Activated T-cell treated with anti-CD3 and anti-CD28 coated beads, Interleukin-2, amount 50 U/mL, for 24 hours (primary cell): ENCODE results near the gene PPP1R1C.

Source experiments
- DNase-seq: peaks from one replicate; pipeline ENCODE4 v3.0.0-alpha.2; 2020
- H3K27ac Mint-ChIP-seq: 2 replicates; pipeline ENCODE4 v1.8.0; 2020; ENCODE audit warnings: mild to moderate bottlenecking, mixed read lengths
- H3K27me3 Mint-ChIP-seq: 2 replicates; pipeline ENCODE4 v1.8.0; 2020; ENCODE audit warnings: mixed read lengths
- H3K36me3 Mint-ChIP-seq: 2 replicates; pipeline ENCODE4 v1.8.0; 2020; ENCODE audit warnings: low read depth, mixed read lengths
- H3K4me1 Mint-ChIP-seq: 2 replicates; pipeline ENCODE4 v1.8.0; 2020; ENCODE audit warnings: low read depth, mixed read lengths
- H3K4me3 Mint-ChIP-seq: 2 replicates; pipeline ENCODE4 v1.8.0; 2020; ENCODE audit warnings: mild to moderate bottlenecking, moderate library complexity, mixed read lengths
- H3K9me3 Mint-ChIP-seq: 2 replicates; pipeline ENCODE4 v1.8.0; 2020; ENCODE audit warnings: mixed read lengths

Gene PPP1R1C

DNA sequence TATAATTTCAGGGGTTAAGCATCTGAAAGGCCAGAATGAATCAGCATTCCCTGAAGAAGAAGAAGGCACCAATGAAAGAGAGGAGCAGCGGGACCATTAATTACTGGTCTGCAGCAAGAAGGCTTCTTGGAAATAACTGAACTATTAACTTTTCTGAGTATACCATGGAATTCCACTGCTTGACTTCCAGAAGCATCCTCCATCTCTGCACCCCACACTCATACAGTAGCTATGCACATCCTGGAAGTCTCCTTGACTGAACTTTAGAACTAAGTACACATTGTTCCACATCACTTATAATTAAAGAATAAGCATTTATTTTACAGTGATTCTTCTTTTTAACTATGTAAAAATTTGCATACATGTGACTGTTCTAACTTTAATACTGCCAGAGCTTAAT, 131.5 kb downstream of the PPP1R1C start:
- Mint-ChIP-seq H3K4me3 (no peak overlapping the region), H3K27me3 (no peaks in the 10 kb centered on the region), H3K9me3 (no peaks in the 10 kb centered on the region), H3K27ac (no peak overlapping the region), H3K4me1 (peaks cover 2% of the 10 kb centered on the region), H3K36me3 (no peaks in the 10 kb centered on the region)
- no peak for DNase-seq

DNA sequence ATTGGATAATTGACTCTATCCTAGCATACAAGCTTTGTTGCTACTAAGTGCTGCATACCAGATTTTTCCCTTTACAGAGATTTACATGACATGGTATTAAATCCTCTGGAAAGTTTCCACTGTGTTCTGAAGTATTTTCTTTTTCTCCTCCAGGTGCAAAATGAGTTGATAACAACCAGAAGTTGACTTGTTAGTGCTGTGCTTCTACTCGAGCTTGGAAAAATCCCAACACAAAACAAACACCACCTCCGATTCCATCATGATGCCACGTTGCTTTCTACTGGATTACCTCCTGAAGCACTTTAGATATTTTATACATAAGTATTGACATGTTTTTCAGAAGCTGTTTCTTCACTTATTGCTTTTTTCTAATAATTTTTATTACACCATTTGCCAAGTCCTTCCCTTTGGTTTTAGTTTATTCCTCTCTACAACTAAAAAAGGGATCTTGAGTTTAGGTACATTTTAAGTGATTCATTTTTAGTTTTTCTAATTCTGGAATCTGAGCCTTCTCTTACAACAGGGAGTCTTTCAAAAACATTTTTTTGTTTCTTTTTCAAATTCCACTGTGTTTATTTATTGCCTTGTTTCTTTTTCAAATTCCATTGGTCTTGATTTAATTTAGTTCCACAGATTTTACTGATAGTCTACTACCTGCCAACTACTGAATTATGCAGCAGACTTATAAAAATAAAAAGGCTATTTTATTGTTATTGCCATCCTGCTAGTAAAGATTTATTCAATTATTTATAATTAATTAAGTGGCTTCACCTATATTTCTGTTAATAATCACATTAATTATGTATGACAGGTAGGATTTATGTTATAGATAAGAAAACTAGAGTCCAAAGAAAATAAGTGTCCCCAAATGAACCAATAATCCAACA, 143.4 kb downstream of the PPP1R1C start:
- DNase-seq = no peak
- Mint-ChIP-seq H3K27ac (no peak overlapping the region), H3K27me3 (peaks cover 11% of the 10 kb centered on the region), H3K9me3 (peaks cover 3% of the 10 kb centered on the region), H3K36me3 (no peaks in the 10 kb centered on the region), H3K4me1 (no peaks in the 10 kb centered on the region), H3K4me3 (no peak overlapping the region)

DNA sequence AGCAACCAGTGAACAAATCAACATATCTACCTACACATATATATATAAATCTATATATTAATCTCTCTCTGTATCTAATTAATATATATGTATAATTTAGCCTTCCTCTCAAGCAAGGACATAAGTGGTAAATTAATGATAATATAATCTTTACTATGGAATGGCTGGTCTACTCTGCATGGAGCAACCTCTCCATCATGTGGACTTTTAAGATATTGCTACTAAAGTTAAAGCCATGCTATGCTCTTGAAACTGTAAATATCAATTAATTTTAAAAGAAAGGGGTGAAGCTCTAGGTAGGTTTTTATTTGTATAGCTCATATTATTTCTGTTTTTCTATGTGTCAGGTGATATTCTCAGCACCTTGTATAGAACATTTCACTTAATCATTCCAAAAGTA, 147.0 kb downstream of the PPP1R1C start:
- H3K4me3 Mint-ChIP-seq = no peak overlapping the region
- no peaks in the 10 kb centered on the region for H3K4me1 Mint-ChIP-seq
- no peak overlapping the region for H3K27ac Mint-ChIP-seq
- H3K36me3 Mint-ChIP-seq = no peaks in the 10 kb centered on the region
- DNase-seq = no peak
- peaks cover 5% of the 10 kb centered on the region for H3K27me3 Mint-ChIP-seq
- H3K9me3 Mint-ChIP-seq = no peaks in the 10 kb centered on the region

DNA sequence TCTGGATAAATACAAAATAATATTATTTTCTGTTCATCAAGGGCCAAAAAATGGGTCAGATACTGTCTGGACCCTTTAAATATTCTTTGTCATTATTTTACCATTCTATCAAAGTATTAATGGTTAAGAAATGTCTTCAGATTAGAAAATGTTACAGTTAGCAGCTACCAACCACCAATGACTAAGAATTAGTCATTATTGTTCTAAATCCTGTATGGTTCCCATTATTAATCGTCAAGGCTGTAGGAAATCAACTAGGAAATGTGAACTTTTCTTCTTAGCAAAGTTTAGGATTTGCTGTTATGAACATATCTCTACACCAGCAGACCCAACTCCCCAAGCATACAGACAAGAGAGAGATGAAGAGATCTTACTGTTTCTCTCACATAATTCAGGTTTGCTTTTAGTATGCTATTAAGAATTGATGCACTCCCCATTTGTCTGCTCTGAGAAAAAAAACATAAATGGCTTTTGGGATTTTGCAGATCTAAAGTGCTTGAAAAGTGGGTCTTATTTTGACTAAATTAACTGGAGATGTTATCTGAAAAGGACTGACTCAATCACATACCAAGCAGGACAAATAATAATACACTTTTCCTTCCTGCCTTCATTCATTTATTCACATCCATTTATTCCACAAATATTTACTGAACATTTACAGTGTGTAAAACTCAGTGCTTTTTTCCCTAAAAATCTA, 147.7 kb downstream of the PPP1R1C start:
- H3K27me3 Mint-ChIP-seq = peaks cover 9% of the 10 kb centered on the region
- no peaks in the 10 kb centered on the region for H3K4me1 Mint-ChIP-seq

DNA sequence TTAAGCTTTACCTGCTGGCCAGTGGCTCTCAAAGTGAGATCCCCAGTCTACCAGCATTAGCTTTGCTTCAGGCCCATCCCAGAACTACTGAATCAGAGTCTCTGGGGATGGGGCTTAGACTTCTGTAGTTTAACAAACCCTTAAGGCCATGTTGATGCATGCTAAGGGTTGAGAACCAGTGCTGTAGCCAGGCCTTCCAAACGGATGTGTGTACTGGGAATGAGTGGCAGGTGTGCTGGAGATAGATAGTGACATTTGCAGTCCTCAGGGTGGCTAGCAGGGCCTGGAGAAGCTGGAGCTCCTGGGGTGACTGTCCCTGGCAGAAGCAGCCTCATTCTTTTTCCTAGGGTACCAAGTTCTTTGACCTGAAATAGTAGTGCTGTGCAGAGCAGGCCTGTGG, 148.5 kb downstream of the PPP1R1C start:
- DNase-seq = no peak
- Mint-ChIP-seq H3K27ac (no peak overlapping the region), H3K36me3 (no peaks in the 10 kb centered on the region), H3K4me3 (no peak overlapping the region), H3K27me3 (peaks cover 11% of the 10 kb centered on the region), H3K4me1 (no peaks in the 10 kb centered on the region), H3K9me3 (no peaks in the 10 kb centered on the region)

More for the DNA sequence above, 147.7 kb downstream of the PPP1R1C start:
- Mint-ChIP-seq H3K4me3 (no peak overlapping the region), H3K36me3 (no peaks in the 10 kb centered on the region), H3K9me3 (no peaks in the 10 kb centered on the region), H3K27ac (no peak overlapping the region)
- no peak for DNase-seq

DNA sequence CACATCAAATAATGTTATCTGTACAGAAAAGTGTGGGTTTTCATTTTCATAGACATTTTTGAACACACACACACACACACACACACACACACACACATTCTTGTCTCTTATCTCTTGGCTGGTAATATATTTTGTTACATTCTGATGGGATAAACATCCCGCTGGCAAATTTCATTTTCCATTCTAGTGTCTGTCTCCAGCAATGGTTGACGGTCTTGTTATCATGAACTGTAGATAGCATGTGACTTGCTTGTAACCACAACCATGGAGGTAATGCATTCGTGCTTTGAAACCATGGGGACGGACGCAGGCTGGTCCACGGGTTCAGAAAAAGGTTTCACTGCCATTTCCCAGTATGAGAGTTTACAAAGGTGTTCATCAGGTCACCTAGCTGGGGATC, 156.4 kb downstream of the PPP1R1C start:
- H3K4me1 Mint-ChIP-seq = no peaks in the 10 kb centered on the region
- no peak overlapping the region for H3K27ac Mint-ChIP-seq

DNA sequence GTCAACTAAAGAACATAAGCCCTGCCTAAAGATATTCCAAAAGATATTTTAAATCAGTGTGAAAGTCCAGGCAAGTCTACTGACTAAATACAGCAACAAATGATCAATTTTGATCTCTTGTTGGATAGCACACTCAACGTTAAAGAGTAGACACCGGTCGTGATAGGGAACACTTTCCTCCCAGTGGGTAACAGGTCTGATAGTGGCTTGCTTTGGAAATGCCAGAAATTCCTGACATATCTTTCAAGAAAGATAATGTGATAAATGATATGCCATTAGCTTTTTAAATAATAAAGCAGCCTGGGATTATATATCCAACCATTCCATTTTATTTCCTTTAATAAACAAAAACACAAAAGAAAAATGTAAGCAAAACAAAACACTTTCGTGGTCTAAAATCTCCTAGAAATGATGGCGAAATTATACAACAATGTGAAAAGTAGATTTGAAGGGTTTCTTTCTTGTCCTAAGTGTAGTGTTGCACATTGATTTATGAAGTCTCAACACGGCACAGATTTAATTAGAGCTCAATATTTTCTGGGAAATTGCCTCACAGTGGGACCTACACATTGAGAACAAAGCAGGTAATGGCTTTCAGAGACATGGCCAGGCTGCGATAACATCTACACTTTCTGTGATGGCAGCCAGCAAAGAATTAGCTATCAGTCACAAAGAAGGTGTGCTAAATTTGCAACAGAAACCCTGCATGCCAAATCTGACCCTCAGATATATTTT, 158.6 kb downstream of the PPP1R1C start:
- Mint-ChIP-seq H3K9me3 (no peaks in the 10 kb centered on the region), H3K27ac (no peak overlapping the region), H3K4me3 (no peak overlapping the region), H3K4me1 (no peaks in the 10 kb centered on the region), H3K27me3 (peaks cover 4% of the 10 kb centered on the region), H3K36me3 (no peaks in the 10 kb centered on the region)
- no peak for DNase-seq

More for the DNA sequence above, 156.4 kb downstream of the PPP1R1C start:
- Mint-ChIP-seq H3K36me3 (no peaks in the 10 kb centered on the region), H3K9me3 (no peaks in the 10 kb centered on the region), H3K27me3 (peaks cover 10% of the 10 kb centered on the region), H3K4me3 (no peak overlapping the region)
- no peak for DNase-seq

DNA sequence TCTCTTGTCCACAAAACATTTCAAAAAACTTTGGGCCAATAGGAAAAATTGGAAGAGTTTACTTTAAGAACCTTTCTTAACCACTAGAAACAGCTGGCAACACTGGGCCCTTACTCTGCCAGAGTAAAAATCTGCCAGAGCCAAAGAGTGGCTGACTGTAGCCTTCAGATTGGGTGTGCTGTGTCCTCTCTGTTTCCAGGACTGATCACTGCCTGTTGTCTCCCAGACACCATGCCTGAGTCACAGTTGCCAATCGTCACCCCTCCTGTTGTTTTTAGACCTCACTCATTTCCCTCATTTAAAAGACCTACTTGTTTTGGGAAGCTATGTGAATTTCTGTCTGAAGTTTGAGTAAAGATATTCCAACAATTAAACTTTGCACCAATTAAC, 159.1 kb downstream of the PPP1R1C start:
- Mint-ChIP-seq H3K27ac (no peak overlapping the region), H3K27me3 (peaks cover 1% of the 10 kb centered on the region), H3K4me1 (no peaks in the 10 kb centered on the region), H3K9me3 (no peaks in the 10 kb centered on the region), H3K36me3 (no peaks in the 10 kb centered on the region), H3K4me3 (no peak overlapping the region)
- no peak for DNase-seq

DNA sequence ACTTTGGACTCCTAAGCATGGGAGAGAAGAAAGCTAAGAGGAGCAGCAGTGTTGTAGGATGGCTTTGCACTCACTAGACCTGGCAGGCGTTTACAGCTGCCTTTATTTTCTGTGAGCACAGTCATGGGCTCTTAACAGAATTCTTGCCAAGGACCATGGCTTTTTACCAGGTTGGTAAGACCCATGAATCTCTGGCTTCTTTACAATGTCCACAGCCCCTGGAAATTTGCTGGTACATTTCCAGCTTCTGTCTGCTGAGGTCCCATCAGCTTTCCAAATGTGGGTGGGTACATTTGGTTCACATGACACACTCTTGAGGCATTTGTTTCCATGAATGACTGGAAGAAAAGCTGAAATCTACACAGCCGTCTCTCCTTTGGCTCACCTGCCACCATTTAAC, 162.7 kb downstream of the PPP1R1C start:
- Mint-ChIP-seq H3K27ac (no peak overlapping the region), H3K27me3 (no peaks in the 10 kb centered on the region), H3K4me1 (no peaks in the 10 kb centered on the region), H3K36me3 (no peaks in the 10 kb centered on the region), H3K9me3 (no peaks in the 10 kb centered on the region), H3K4me3 (no peak overlapping the region)
- no peak for DNase-seq

DNA sequence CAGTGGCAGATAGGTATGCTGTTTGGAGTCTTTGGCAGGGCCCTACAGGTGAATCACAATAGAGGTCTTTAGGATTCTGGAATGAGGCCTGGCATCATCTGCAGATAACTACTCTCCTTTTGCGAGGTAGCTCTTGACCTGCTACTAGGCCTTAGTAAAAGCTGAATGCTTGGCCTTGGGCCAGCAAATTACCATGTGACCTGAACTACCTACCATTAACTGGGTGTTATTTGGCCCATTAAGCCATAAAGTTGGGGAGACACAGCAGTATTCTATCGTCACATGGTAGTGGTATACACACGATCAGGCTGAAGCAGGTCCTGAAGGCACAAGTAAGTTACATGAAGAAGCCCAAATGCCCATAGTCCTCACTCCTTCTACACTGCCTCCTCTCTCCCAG, 178.2 kb downstream of the PPP1R1C start:
- Mint-ChIP-seq H3K4me1 (no peaks in the 10 kb centered on the region), H3K36me3 (no peaks in the 10 kb centered on the region), H3K4me3 (no peak overlapping the region), H3K27ac (no peak overlapping the region), H3K27me3 (peaks cover 11% of the 10 kb centered on the region), H3K9me3 (no peaks in the 10 kb centered on the region)
- no peak for DNase-seq

DNA sequence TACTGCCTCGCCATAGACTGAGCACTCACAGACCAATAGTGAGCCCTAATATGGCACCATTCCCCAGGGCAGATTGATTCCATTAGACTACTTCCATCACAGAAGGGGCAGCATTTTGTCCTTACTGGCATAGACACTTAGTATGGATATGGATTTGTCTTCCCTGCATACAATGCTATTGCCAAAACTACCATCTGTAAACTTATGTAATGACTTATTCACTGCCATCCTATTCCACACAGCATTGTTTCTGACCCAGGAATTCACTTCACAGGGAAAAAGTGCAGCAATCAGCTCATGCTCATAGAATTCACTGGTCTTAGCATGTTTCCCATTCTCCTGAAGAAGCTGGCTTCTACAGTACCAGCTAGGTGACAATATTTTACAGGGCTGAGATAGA, 179.0 kb downstream of the PPP1R1C start:
- no peak overlapping the region for H3K27ac Mint-ChIP-seq
- no peak for DNase-seq
- H3K4me3 Mint-ChIP-seq = no peak overlapping the region
- no peaks in the 10 kb centered on the region for H3K9me3 Mint-ChIP-seq
- H3K27me3 Mint-ChIP-seq = peaks cover 11% of the 10 kb centered on the region
- no peaks in the 10 kb centered on the region for H3K4me1 Mint-ChIP-seq
- H3K36me3 Mint-ChIP-seq = no peaks in the 10 kb centered on the region

DNA sequence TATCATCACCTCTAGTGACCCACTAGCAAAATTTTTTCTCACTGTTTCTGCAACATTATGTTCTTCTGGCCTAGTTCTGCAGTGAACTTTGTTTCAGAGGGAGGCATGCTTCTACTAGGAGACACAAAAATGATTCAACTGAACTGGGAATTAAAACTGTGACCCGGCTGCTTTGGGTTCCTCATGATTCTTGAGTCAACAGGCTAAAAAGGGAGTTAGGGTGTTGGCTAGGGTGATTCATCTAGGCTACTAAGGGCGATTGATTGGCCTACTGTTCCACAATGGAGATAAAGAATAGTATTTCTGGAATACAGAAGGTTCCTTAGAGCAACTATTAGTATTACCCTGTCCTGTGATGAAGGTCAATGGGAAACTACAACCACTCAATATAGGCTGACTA, 179.5 kb downstream of the PPP1R1C start:
- no peak for DNase-seq
- Mint-ChIP-seq H3K27ac (no peak overlapping the region), H3K4me3 (no peak overlapping the region), H3K4me1 (no peaks in the 10 kb centered on the region), H3K36me3 (no peaks in the 10 kb centered on the region), H3K9me3 (no peaks in the 10 kb centered on the region), H3K27me3 (peaks cover 10% of the 10 kb centered on the region)

DNA sequence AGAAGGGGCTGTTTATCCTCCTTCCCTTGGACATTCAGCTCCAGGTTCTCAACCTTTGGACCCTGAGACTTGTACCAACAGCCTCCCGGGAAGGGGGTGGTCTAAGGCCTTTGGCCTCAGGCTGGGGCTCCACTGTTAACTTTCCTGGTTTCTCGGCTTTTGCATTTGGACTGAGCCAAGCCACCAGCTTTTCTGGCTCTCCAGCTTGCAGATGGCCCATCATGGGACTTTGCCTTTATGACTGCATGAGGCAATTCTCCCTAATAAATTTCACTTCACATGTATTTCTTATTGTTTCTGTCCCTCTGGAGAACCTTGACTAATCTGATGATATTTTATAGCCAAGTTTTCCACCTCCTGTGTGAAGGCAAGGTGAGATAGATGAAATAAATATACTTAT, 180.8 kb downstream of the PPP1R1C start:
- Mint-ChIP-seq H3K27ac (no peak overlapping the region), H3K4me1 (no peaks in the 10 kb centered on the region), H3K9me3 (no peaks in the 10 kb centered on the region), H3K4me3 (no peak overlapping the region), H3K36me3 (no peaks in the 10 kb centered on the region), H3K27me3 (peaks cover 5% of the 10 kb centered on the region)
- DNase-seq = no peak

DNA sequence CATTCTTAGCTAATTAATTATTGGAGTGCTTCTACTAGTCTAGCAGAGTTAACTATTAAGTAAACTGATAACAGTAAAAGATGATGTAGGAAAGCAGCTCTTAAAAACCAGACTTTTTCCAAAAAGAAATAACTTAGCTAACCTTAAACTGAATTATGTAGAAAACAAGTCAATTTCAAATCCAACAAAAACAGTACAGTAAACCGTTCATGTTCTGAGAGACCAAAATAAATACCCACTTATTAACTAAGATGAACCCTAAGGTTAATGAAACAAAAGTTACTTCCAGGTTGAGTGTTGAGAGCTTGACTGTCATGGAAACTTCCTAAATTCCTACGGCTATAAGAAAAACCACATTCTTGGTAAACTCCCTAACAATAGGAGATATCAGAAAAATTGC, 181.2 kb downstream of the PPP1R1C start:
- no peaks in the 10 kb centered on the region for H3K36me3 Mint-ChIP-seq
- H3K9me3 Mint-ChIP-seq = no peaks in the 10 kb centered on the region
- no peak overlapping the region for H3K4me3 Mint-ChIP-seq
- DNase-seq = no peak
- H3K27ac Mint-ChIP-seq = no peak overlapping the region
- no peaks in the 10 kb centered on the region for H3K4me1 Mint-ChIP-seq
- peaks cover 5% of the 10 kb centered on the region for H3K27me3 Mint-ChIP-seq
